IMR-90 (cell line): Measurements from ENCODE around the gene TNFRSF4. TPM values are rescaled to one million over a fixed set of nuclear protein-coding genes. Genes with fewer than 3 reads are reported as not detected.

ENCODE experiments used
- ATAC-seq: fragments of 200-7000 bp; cut with Tn5 transposase; 2 replicates; pipeline ENCODE4 v1.9.1; 2020; ENCODE audit warnings: low read depth, mild to moderate bottlenecking, moderate library complexity
- BruUV-seq: library from RNA; stranded (reverse); fragments of 400-500 nt; replicated peaks from 2 replicates; lab custom pipeline; 2021; lab: Mats Ljungman, UMichigan
- CTCF ChIA-PET: fragments of 300-600 bp; formaldehyde crosslinking; extraction: SDS; loops from one replicate; lab custom pipeline; 2021; ENCODE audit warnings: antibody characterized with exemption; lab: Yijun Ruan, JAX
- POLR2A ChIA-PET: fragments of 300-600 bp; sonication (Branson Sonifier 250); formaldehyde crosslinking; loops from one replicate; lab custom pipeline; 2022; ENCODE audit warnings: antibody characterized with exemption; ENCODE audit not compliant: unreplicated experiment; lab: Charles Lee
- DNase-seq: peaks from one replicate; pipeline ENCODE4 v3.0.0; 2013
- H2AFZ ChIP-seq: replicated peaks from 2 replicates; pipeline ENCODE3; 2013; ENCODE audit warnings: low read length, mild to moderate bottlenecking; ENCODE audit not compliant: poor library complexity
- H2AK5ac ChIP-seq: 2 replicates; pipeline ENCODE4 v1.6.1; 2013; ENCODE audit warnings: low read depth, low read length, inconsistent platforms
- H2AK9ac ChIP-seq: replicated peaks from 2 replicates; pipeline ENCODE3; 2013; ENCODE audit warnings: mild to moderate bottlenecking, low read depth, low read length, moderate library complexity; ENCODE audit not compliant: poor library complexity
- H2BK120ac ChIP-seq: 2 replicates; pipeline ENCODE4 v1.6.1; 2013; ENCODE audit warnings: low read depth, low read length, inconsistent platforms
- H2BK15ac ChIP-seq: 3 replicates; pipeline ENCODE4 v1.6.1; 2013; ENCODE audit warnings: low read depth, low read length, inconsistent platforms
- H2BK20ac ChIP-seq: 2 replicates; pipeline ENCODE4 v1.6.1; 2013; ENCODE audit warnings: low read depth, mild to moderate bottlenecking, inconsistent platforms, low read length, moderate library complexity
- H2BK5ac ChIP-seq: 2 replicates; pipeline ENCODE4 v1.6.1; 2013; ENCODE audit warnings: mild to moderate bottlenecking, low read depth, low read length, inconsistent platforms; ENCODE audit not compliant: poor library complexity, severe bottlenecking
- H3K14ac ChIP-seq: replicated peaks from 2 replicates; pipeline ENCODE4 v1.6.1; 2013; ENCODE audit warnings: low read depth, low read length, inconsistent platforms
- H3K18ac ChIP-seq: 2 replicates; pipeline ENCODE4 v1.6.1; 2013; ENCODE audit warnings: low read depth, low read length, control low read depth
- H3K23ac ChIP-seq: 2 replicates; pipeline ENCODE4 v1.6.1; 2013; ENCODE audit warnings: low read depth, low read length, inconsistent platforms
- H3K27ac ChIP-seq: 2 replicates; pipeline ENCODE4 v1.5.1; 2013; ENCODE audit warnings: mild to moderate bottlenecking, control low read depth, low read length; ENCODE audit not compliant: insufficient read depth
- H3K27me3 ChIP-seq: 2 replicates; pipeline ENCODE4 v1.6.1; 2013; ENCODE audit warnings: low read length; ENCODE audit not compliant: control insufficient read depth, insufficient read depth
- H3K36me3 ChIP-seq: 2 replicates; pipeline ENCODE4 v1.6.1; 2013; ENCODE audit warnings: low read length, mixed read lengths; ENCODE audit not compliant: control insufficient read depth, insufficient read depth
- H3K4ac ChIP-seq: 2 replicates; pipeline ENCODE4 v1.6.1; 2013; ENCODE audit warnings: low read depth, low read length, inconsistent platforms
- H3K4me1 ChIP-seq: 2 replicates; pipeline ENCODE4 v1.6.1; 2013; ENCODE audit warnings: low read length, mixed read lengths; ENCODE audit not compliant: control insufficient read depth, insufficient read depth
- H3K4me2 ChIP-seq: 2 replicates; pipeline ENCODE4 v1.6.1; 2013; ENCODE audit warnings: low read depth, mild to moderate bottlenecking, control low read depth, low read length, moderate library complexity
- H3K4me3 ChIP-seq: 2 replicates; pipeline ENCODE4 v1.5.1; 2013; ENCODE audit warnings: low read depth, mild to moderate bottlenecking, control low read depth, low read length, moderate library complexity; ENCODE audit not compliant: insufficient read depth
- H3K56ac ChIP-seq: 2 replicates; pipeline ENCODE4 v1.6.1; 2013; ENCODE audit warnings: low read length, inconsistent platforms; ENCODE audit not compliant: insufficient read depth; ENCODE audit errors: extremely low read depth
- H3K79me1 ChIP-seq, 2 experiments: 2 replicates each; pipeline ENCODE4 v1.6.1; 2013; ENCODE audit warnings: low read length in 2 of 2, inconsistent platforms in 1 of 2, low read depth in 1 of 2
- H3K9ac ChIP-seq: 2 replicates; pipeline ENCODE4 v1.6.1; 2013; ENCODE audit warnings: low read depth, low read length, control low read depth
- H3K9me1 ChIP-seq: 2 replicates; pipeline ENCODE4 v1.6.1; 2013; ENCODE audit warnings: low read length, inconsistent platforms; ENCODE audit not compliant: insufficient read depth
- H3K9me3 ChIP-seq: 2 replicates; pipeline ENCODE4 v1.6.1; 2013; ENCODE audit warnings: low read length; ENCODE audit not compliant: control insufficient read depth, insufficient read depth
- H4K20me1 ChIP-seq: 2 replicates; pipeline ENCODE4 v1.6.1; 2013; ENCODE audit warnings: low read length, inconsistent platforms; ENCODE audit not compliant: insufficient read depth
- H4K5ac ChIP-seq: 2 replicates; pipeline ENCODE4 v1.6.1; 2013; ENCODE audit warnings: mild to moderate bottlenecking, low read depth, low read length, control low read depth
- H4K8ac ChIP-seq, 2 experiments: 2 replicates each; pipeline ENCODE4 v1.6.1; 2013; ENCODE audit warnings: low read depth in 2 of 2, low read length in 2 of 2, control low read depth in 1 of 2, inconsistent platforms in 1 of 2
- H4K91ac ChIP-seq: 2 replicates; pipeline ENCODE4 v1.6.1; 2013; ENCODE audit warnings: low read depth, low read length, inconsistent platforms; ENCODE audit not compliant: insufficient read depth
- CTCF ChIP-seq: conservative IDR thresholded peaks from 2 replicates; pipeline ENCODE4 v1.5.1; 2012; ENCODE audit warnings: mild to moderate bottlenecking, low read depth, low read length, improper control_type of control experiment
- FOS ChIP-seq: fragments of 150-350 bp; IDR thresholded peaks from 2 replicates; pipeline ENCODE4 v1.6.1; 2016; ENCODE audit warnings: low read depth, low read length
- NFE2L2 ChIP-seq: fragments of 150-350 bp; IDR thresholded peaks from 2 replicates; pipeline ENCODE4 v1.6.1; 2016; ENCODE audit warnings: low read depth, mild to moderate bottlenecking, low read length
- RAD21 ChIP-seq: IDR thresholded peaks from 2 replicates; pipeline ENCODE4 v1.6.1; 2012; ENCODE audit warnings: low read length, improper control_type of control experiment
- RCOR1 ChIP-seq: IDR thresholded peaks from 2 replicates; pipeline ENCODE4 v1.6.1; 2012; ENCODE audit warnings: mild to moderate bottlenecking, low read length, improper control_type of control experiment; ENCODE audit not compliant: insufficient replicate concordance
- SMC3 ChIP-seq: fragments of 150-350 bp; IDR thresholded peaks from 2 replicates; pipeline ENCODE4 v1.6.1; 2016; ENCODE audit warnings: low read depth, mild to moderate bottlenecking, antibody characterized with exemption, low read length, moderate library complexity
- USF2 ChIP-seq: fragments of 150-350 bp; IDR thresholded peaks from 2 replicates; pipeline ENCODE4 v1.6.1; 2017; ENCODE audit warnings: mild to moderate bottlenecking, antibody characterized with exemption, low read length, low read depth
- WGBS, 2 experiments: methylation state at CpG; one replicate each; pipeline versions ENCODE4 v1.1.5 to v1.1.7; 2013; ENCODE audit warnings: missing lambda C conversion rate in 2 of 2; ENCODE audit not compliant: insufficient read length in 1 of 2; ENCODE audit errors: extremely low coverage in 2 of 2; 5-methylcytosine and 5-hydroxymethylcytosine counted together
- dilution Hi-C: fragments of 300-500 bp; cut with HindIII; formaldehyde crosslinking; loops from one replicate; pipeline ENCODE4 v1.14.3; 2018; ENCODE audit warnings: low sequenced_read_pairs; ENCODE audit not compliant: unreplicated experiment
- in situ Hi-C: fragments of 300-500 bp; cut with MboI; formaldehyde crosslinking; loops from 3 replicates; pipeline ENCODE4 v1.14.3; 2019; ENCODE audit warnings: low sequenced_read_pairs, inconsistent platforms, mixed read lengths
- intact Hi-C: fragments of 100-400 bp; cut with micrococcal nuclease; formaldehyde crosslinking; loops from 2 replicates; pipeline ENCODE4 v1.10.0; 2022
- polyA plus RNA-seq, 3 experiments: library from polyadenylated mRNA; depleted of rRNA; stranded (reverse); fragments of >200 nt; gene quantifications; 2 replicates each; pipeline ENCODE4 v1.2.3, GENCODE V29; 2012; ENCODE audit warnings: low replicate concordance in 1 of 3
- total RNA-seq: library from RNA; depleted of rRNA; stranded (reverse); fragments of >200 nt; gene quantifications from 2 replicates; pipeline ENCODE4 v1.2.3, GENCODE V29; 2012

The TNFRSF4 gene
- total and polyA plus RNA-seq, 2 of the 4 experiments (the other 2 are of a cell fraction) = 0.15 TPM; not detected in 1

DNA sequence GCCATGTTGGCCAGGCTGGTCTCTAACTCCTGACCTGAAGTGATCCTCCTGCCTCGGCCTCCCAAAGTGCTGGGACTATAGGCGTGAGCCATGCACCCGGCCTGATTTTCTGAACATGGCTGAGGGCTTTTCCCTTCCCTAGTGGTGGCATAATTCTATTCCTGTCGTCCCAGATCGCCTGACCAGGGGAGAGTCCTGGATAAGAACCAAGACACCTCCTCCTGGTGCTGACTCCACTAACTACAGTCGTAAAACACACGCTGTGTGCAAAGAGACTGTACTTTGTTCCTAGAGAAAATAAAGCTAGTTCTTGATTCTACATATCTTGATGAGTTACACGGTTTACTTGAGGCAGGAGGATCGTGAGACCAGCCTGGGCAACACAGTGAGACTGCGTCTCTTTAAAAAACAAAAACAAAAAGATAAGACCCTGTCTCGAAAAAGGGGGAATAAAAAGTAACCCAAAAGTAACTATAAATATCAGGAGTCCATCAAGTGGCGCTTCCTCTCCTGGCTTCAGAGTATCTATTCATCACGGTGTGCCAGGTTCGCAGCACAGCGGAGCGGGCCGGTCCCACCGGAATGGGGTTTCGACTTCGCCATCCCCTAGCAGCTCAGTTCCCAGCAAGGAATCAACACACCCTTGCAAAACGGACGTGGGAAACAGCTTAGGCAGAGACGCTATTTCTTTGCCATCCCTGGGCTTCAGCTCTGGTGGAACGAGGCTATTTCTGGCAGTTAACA is 16.9 kb upstream of the TNFRSF4 start:
- CTCF ChIA-PET = interaction anchor here (0.7 to 2.3 kb wide), 3 partner anchors 34 to 110 kb away, joined by 3 to 11 read pairs (median 3); no protein-coding TSS in a partner anchor
- H3K4me2 ChIP-seq = peak overlapping the region; percentile 86
- H2BK5ac ChIP-seq = peak overlapping the region; percentile 75
- peak overlapping the region; percentile 9 for H2BK120ac ChIP-seq
- peaks cover 12 to 76% of the 10 kb centered on the region in 2 experiments; a peak in 3 of 4 replicates for H3K79me1 ChIP-seq
- peaks cover 3% of the 10 kb centered on the region for H3K9me3 ChIP-seq
- no peak overlapping the region for H2BK20ac ChIP-seq
- peak overlapping the region; percentile 98 for H2AFZ ChIP-seq
- H2BK15ac ChIP-seq = no peak overlapping the region; the same call in 2 of the 3 replicates
- peak overlapping the region; percentile 89 for H3K23ac ChIP-seq
- ATAC-seq (peak; percentile 2; the same call in 1 of the 2 replicates), DNase-seq (peak; percentile 77)
- intact Hi-C loops (loop anchor here (1.0 to 5.0 kb wide), 2 partner anchors 109 to 249 kb away; partner anchors contain the start of gene PERM1), in situ Hi-C loops (no loop called here), dilution Hi-C loops (no loop called here)
- H4K8ac ChIP-seq = peak overlapping the region; percentile 79 to 81; a peak in 3 of 4 replicates
- peak overlapping the region; percentile 94 for H3K14ac ChIP-seq
- H3K27me3 ChIP-seq = no peaks in the 10 kb centered on the region
- peak overlapping the region; percentile 74 for H4K91ac ChIP-seq
- BruUV-seq = TSS peak; percentile 81
- H3K9me1 ChIP-seq = peaks cover 7% of the 10 kb centered on the region
- H4K20me1 ChIP-seq = peaks cover 37% of the 10 kb centered on the region
- H3K56ac ChIP-seq = peak overlapping the region; percentile 94
- POLR2A ChIA-PET = no interaction called here
- peak overlapping the region; percentile 86 for H3K4ac ChIP-seq
- TF ChIP-seq FOS (no peak), RAD21 (peak; percentile 56), USF2 (no peak), NFE2L2 (no peak), CTCF (peak; percentile 51), RCOR1 (no peak), SMC3 (peak; percentile 63)
- H3K18ac ChIP-seq = peak overlapping the region; percentile 3; the same call in 1 of the 2 replicates
- H2AK9ac ChIP-seq = peak overlapping the region; percentile 96
- H3K9ac ChIP-seq = peak overlapping the region; percentile 91
- WGBS, 2 experiments = 4% methylated on average over 5 of the region's 24 CpGs; no CpG with 5 or more reads in 1 of the 2 experiments
- H3K4me3 ChIP-seq = peak overlapping the region; percentile 84
- H4K5ac ChIP-seq = peak overlapping the region; percentile 54
- peak overlapping the region; percentile 77 for H2AK5ac ChIP-seq
- H3K36me3 ChIP-seq = peaks cover 30% of the 10 kb centered on the region
- H3K4me1 ChIP-seq = peaks cover 13% of the 10 kb centered on the region; the same call in 1 of the 2 replicates
- peak overlapping the region; percentile 81 for H3K27ac ChIP-seq
